Esophagus muscularis mucosa (tissue), 4 donors: ENCODE results near the gene GRM4. TPM values are rescaled to one million over a fixed set of nuclear protein-coding genes. Genes with fewer than 3 reads are reported as not detected.

ENCODE experiments used
- DNase-seq: peaks from one replicate; pipeline ENCODE4 v3.0.0-alpha.2; 2017; ENCODE audit errors: extremely low spot score
- H3K27ac ChIP-seq, 4 donors: fragments of 200-600 bp; sonication (generic); replicated peaks in 1 of 4; 1 replicate in 3 of 4; 2 replicates in 1 of 4; pipeline ENCODE4 v1.5.1; 2016 to 2019; ENCODE audit warnings: mild to moderate bottlenecking in 1 of 4
- H3K27me3 ChIP-seq, 4 donors: fragments of 200-600 bp; sonication (generic); one replicate each; pipeline versions ENCODE4 v1.5.1 to v1.6.0; 2016 to 2019
- H3K36me3 ChIP-seq, 4 donors: fragments of 200-600 bp; sonication (generic); one replicate each; pipeline ENCODE4 v1.5.1; 2016 to 2019
- H3K4me1 ChIP-seq, 4 donors: fragments of 200-600 bp; sonication (generic); one replicate each; pipeline ENCODE4 v1.5.1; 2016 to 2019
- H3K4me3 ChIP-seq, 4 donors: fragments of 200-600 bp; sonication (generic); 1 replicate in 2 of 4; 2 replicates in 2 of 4; pipeline ENCODE4 v1.5.1; 2016 to 2019; ENCODE audit warnings: mild to moderate bottlenecking in 4 of 4, moderate library complexity in 1 of 4
- H3K9me3 ChIP-seq, 4 donors: fragments of 200-600 bp; sonication (generic); 1 replicate in 3 of 4; 2 replicates in 1 of 4; pipeline ENCODE4 v1.5.1; 2016 to 2019
- EP300 ChIP-seq: sonication (generic); formaldehyde crosslinking; IDR thresholded peaks from one replicate; pipeline ENCODE4 v1.6.1; 2017; ENCODE audit warnings: antibody characterized with exemption
- POLR2A ChIP-seq: fragments of 450-650 bp; IDR thresholded peaks from one replicate; pipeline ENCODE4 v1.6.1; 2017; ENCODE audit warnings: antibody characterized with exemption, moderate library complexity, mild to moderate bottlenecking, low read depth
- POLR2AphosphoS5 ChIP-seq, 2 donors: sonication (generic); formaldehyde crosslinking; IDR thresholded peaks; one replicate each; pipeline ENCODE4 v1.6.1; 2017; ENCODE audit warnings: antibody characterized with exemption in 2 of 2
- WGBS: methylation state at CpG from one replicate; pipeline ENCODE4 v1.1.5; 2018; 5-methylcytosine and 5-hydroxymethylcytosine counted together
- intact Hi-C: fragments of 100-400 bp; cut with DNase I; formaldehyde crosslinking; loops from one replicate; pipeline ENCODE4 v1.15.1; 2023
- total RNA-seq, 4 donors: library from RNA; depleted of rRNA; stranded (reverse); fragments of >200 nt; gene quantifications; one replicate each; pipeline versions ENCODE4 v1.1.0 to v1.2.1, GENCODE V29; 2016
- TF ChIP-seq, protein P1 (sequence below), 3 experiments: fragments of 200-600 bp in 2 of 3; fragments of 450-650 bp in 1 of 3; sonication (generic) in 2 of 3; IDR thresholded peaks; one replicate each; pipeline ENCODE4 v1.5.1; 2017 to 2019; ENCODE audit warnings: antibody characterized with exemption in 3 of 3, mild to moderate bottlenecking in 2 of 3, moderate library complexity in 1 of 3

Gene GRM4
- total RNA-seq, 4 donors from 2014 or later: not detected

DNA sequence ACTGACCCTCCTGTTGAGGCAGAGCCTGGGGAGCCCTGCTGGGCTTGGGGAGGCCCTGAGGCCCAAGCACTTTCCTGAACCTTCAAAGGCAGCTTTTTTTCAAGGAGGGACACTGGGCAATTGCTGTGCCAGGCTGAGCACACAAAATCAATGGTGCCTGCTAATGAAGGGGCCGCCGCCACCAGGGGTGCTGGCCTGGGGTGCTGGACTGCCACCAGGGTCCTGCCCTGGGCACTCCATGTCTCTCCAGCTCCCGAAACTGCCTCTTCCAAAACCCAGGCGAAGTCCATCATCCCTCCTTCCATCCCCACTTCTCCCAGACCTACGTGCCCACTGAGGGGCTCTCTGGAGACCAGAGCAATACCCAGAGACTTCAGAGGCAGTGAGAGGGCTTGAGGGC, 145.6 kb downstream of the GRM4 start:
- no peaks in the 10 kb centered on the region for H3K36me3 ChIP-seq
- intact Hi-C loops: no loop called here
- H3K4me3 ChIP-seq: no peak overlapping the region
- peaks cover 0 to 15% (median 12%) of the 10 kb centered on the region in 4 donors for H3K9me3 ChIP-seq
- H3K4me1 ChIP-seq: no peaks in the 10 kb centered on the region
- 100% methylated on average over 1 of the region's 5 CpGs for WGBS
- TF ChIP-seq POLR2AphosphoS5 (IDR thresholded peaks at IDR 0.05) (no peak), EP300 (no peak), POLR2A (no peak)
- TF ChIP-seq, protein P1, sequence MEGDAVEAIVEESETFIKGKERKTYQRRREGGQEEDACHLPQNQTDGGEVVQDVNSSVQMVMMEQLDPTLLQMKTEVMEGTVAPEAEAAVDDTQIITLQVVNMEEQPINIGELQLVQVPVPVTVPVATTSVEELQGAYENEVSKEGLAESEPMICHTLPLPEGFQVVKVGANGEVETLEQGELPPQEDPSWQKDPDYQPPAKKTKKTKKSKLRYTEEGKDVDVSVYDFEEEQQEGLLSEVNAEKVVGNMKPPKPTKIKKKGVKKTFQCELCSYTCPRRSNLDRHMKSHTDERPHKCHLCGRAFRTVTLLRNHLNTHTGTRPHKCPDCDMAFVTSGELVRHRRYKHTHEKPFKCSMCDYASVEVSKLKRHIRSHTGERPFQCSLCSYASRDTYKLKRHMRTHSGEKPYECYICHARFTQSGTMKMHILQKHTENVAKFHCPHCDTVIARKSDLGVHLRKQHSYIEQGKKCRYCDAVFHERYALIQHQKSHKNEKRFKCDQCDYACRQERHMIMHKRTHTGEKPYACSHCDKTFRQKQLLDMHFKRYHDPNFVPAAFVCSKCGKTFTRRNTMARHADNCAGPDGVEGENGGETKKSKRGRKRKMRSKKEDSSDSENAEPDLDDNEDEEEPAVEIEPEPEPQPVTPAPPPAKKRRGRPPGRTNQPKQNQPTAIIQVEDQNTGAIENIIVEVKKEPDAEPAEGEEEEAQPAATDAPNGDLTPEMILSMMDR (IDR thresholded peaks at IDR 0.05): no peak
- peaks cover 0 to 27% (median 0%) of the 10 kb centered on the region in 4 donors for H3K27me3 ChIP-seq
- DNase-seq: no peak
- H3K27ac ChIP-seq: no peak overlapping the region

DNA sequence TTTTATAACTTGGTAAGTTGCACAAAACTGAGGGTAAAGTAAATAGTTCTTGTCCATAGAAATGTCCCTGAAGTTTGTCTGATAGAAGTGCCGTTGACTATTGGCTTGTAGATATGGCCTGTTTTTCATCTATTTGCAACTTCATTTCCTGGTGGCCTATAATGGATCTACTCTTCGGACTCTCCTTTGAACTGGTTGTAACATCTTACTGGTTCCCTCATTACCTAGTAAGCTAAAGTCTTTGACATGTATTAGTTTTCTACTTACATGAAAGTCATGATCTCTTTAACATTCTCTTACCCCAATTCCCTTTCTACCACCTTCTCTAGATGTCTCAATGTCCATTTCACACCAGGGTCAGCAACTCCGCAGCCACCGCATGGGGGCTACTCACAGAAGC, 146.3 kb downstream of the GRM4 start:
- intact Hi-C loops: no loop called here
- no peak for DNase-seq
- Histone ChIP-seq H3K9me3 (peaks cover 0 to 15% (median 12%) of the 10 kb centered on the region in 4 donors), H3K36me3 (no peaks in the 10 kb centered on the region), H3K4me3 (no peak overlapping the region), H3K27me3 (peaks cover 0 to 34% (median 0%) of the 10 kb centered on the region in 4 donors), H3K4me1 (no peaks in the 10 kb centered on the region), H3K27ac (no peak overlapping the region)
- TF ChIP-seq, protein P1 (IDR thresholded peaks at IDR 0.05): no peak
- no peak for TF ChIP-seq POLR2AphosphoS5 (IDR thresholded peaks at IDR 0.05)
- TF ChIP-seq POLR2A: no peak
- TF ChIP-seq EP300: no peak
- WGBS: 91% methylated on average over 4 of the region's 4 CpGs

DNA sequence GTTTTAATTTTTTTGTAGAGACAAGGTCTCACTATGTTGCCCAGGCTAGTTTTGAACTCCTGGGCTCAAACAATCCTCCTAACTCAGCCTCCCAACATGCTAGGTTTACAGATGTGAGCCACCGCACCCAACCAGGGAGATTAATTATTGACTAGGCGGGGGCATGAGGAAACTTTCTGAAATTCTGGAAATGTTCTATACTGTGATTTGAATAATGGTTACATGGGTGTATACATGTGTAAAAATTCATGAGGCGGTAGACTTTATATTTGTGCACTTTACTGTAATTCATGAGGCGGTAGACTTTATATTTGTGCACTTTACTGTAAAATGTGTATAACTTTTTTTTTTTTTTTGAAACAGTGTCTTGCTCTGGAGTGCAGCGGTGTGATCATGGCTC, 147.2 kb downstream of the GRM4 start:
- no peak overlapping the region for H3K4me3 ChIP-seq
- no peak overlapping the region for H3K27ac ChIP-seq
- intact Hi-C loops: no loop called here
- TF ChIP-seq POLR2A (no peak), POLR2AphosphoS5 (IDR thresholded peaks at IDR 0.05) (no peak), EP300 (no peak)
- TF ChIP-seq, protein P1 (IDR thresholded peaks at IDR 0.05): no peak
- no peaks in the 10 kb centered on the region for H3K36me3 ChIP-seq
- DNase-seq: no peak
- H3K9me3 ChIP-seq: peaks cover 0 to 15% (median 11%) of the 10 kb centered on the region in 4 donors
- no peaks in the 10 kb centered on the region for H3K4me1 ChIP-seq
- peaks cover 0 to 41% (median 0%) of the 10 kb centered on the region in 4 donors for H3K27me3 ChIP-seq
- 98% methylated on average over 5 of the region's 5 CpGs for WGBS

DNA sequence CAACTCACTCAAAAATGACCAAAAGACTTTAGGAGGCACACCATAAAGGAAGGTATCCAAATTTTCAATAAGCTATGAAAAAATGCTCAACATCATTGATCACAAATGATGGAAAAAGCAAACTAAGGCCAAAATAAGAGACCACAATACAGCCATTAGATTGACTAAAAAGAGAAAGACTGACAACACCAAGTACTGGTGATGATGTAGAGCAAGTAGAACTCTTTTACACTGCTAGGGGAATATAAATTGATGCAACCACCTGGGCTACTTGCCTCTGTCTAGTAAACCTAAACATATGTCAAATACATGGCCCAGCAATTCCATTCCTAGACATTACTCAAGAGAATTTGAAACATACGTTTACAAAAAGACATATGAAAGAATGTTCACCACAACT, 148.6 kb downstream of the GRM4 start:
- intact Hi-C loops: no loop called here
- WGBS: 95% methylated on average over 1 of the region's 1 CpG
- Histone ChIP-seq H3K27ac (no peak overlapping the region), H3K4me1 (no peaks in the 10 kb centered on the region), H3K36me3 (no peaks in the 10 kb centered on the region), H3K4me3 (no peak overlapping the region), H3K9me3 (peaks cover 0 to 15% (median 8%) of the 10 kb centered on the region in 4 donors), H3K27me3 (peaks cover 0 to 48% (median 0%) of the 10 kb centered on the region in 4 donors)
- TF ChIP-seq EP300: no peak
- TF ChIP-seq POLR2AphosphoS5 (IDR thresholded peaks at IDR 0.05): no peak
- TF ChIP-seq, protein P1 (IDR thresholded peaks at IDR 0.05): no peak
- no peak for TF ChIP-seq POLR2A
- DNase-seq: no peak

DNA sequence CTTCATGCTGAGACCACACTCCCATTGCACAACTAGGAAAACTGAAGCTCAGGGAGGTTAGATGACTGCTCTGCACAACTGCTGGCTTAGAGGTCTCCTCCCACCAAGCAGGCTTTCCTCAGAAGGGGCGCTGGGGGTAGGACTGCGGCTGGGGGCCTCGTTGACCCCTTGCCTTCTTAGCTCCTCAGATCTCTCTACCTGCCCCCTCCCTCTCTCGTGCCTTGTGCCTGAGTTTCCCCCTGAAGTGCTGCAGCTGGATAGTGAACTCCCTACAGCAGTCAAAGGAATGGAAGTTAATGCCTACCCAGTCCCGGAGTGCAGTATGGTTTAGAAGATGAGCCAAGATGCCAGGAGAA, 149.8 kb downstream of the GRM4 start:
- Histone ChIP-seq H3K4me3 (no peak overlapping the region), H3K27ac (no peak overlapping the region), H3K9me3 (peaks cover 0 to 15% (median 8%) of the 10 kb centered on the region in 4 donors), H3K4me1 (no peaks in the 10 kb centered on the region), H3K36me3 (no peaks in the 10 kb centered on the region), H3K27me3 (peaks cover 0 to 47% (median 0%) of the 10 kb centered on the region in 4 donors)
- 50% methylated on average over 5 of the region's 5 CpGs for WGBS
- no peak for TF ChIP-seq POLR2AphosphoS5 (IDR thresholded peaks at IDR 0.05)
- TF ChIP-seq EP300: no peak
- no peak for TF ChIP-seq POLR2A
- TF ChIP-seq, protein P1 (IDR thresholded peaks at IDR 0.05): no peak
- intact Hi-C loops: no loop called here
- DNase-seq: no peak
